Stimulated activated CD8-positive, alpha-beta memory T cell treated with anti-CD3 and anti-CD28 coated beads, Interleukin-4, amount 100 ng/mL, for 4 hours (primary cell): ENCODE results near the gene AGXT2.

Experiments
- DNase-seq, 2 donors: peaks; one replicate each; pipeline ENCODE4 v3.0.0-alpha.2; 2020; ENCODE audit warnings: low read depth in 2 of 2, low spot score in 1 of 2

AGXT2 gene

DNA sequence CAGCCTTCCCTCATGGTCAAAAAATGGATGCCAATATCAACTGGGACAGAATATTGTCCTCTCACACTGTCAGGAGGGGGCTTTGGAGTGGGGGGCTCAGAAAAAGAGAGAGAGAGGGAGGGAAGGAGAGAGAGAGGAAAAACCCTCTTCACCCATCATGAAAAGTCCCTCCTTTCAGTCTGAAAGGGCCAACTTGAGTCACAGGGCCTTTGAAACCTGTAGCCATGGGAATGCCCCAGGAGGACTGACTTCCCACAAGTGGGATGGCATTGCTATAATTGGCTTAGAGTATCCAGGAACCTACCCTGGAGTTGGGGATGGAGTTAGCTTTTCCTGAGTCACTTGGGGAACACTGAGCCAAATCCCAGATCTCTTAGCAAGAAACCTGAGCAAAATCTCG is 77.2 kb downstream of the AGXT2 start:
- no peak for DNase-seq

DNA sequence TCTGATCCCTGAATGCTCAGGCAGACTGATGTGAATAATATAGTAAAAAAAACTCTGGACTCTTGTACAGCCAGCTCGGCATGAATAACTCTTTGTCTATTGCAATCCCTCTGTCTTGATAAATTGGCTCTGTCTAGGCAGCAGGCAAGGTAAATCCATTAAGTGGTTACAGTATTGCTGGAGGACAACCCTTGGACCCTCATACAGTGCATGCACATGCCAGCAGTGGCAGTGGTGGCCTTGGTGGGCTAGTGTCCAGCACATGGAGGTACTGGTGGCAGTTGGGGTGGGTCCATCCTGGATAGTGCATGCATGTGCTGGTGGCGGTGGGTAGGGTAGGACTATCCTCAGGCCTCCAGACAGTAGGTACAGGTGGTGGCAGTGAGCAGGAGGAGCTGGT is 79.5 kb downstream of the AGXT2 start:
- no peak for DNase-seq

DNA sequence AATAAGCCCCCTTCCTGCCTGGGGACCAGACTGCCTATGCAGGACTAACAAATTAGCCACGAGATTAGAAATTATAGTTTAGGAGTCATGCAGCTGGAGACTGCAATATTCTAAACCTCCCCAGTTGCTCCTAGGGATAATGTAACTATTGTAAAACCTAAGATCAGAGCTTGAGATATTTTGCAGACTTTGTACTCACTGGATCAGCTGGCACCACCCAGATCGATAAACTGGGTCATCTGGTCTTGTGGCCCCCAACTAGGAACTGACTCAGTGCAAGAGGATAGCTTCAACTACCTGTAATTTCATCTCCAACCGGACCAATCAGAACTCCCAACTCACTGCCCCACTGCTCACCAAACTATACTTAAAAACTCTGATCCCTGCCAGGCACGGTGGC is 80.2 kb downstream of the AGXT2 start:
- DNase-seq, result no peak

DNA sequence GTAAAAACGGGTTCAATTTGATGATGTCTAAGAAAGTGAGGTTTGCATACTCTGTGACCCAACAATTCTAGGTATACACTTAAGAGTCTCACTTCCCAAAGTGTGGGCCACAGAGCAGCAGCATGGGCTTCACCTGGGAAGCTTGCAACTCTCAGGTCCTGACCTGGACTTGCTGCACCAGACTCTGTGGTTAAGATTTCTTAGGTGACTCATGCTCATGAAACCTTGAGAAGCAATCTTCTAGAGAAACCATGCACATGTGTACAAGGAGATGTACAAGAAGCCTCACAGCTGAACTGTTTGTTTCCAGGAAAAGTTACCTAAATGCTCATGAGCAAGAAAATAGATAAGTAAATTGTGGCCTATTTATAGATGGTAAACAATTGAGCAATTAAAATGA is 88.4 kb downstream of the AGXT2 start:
- no peak for DNase-seq

DNA sequence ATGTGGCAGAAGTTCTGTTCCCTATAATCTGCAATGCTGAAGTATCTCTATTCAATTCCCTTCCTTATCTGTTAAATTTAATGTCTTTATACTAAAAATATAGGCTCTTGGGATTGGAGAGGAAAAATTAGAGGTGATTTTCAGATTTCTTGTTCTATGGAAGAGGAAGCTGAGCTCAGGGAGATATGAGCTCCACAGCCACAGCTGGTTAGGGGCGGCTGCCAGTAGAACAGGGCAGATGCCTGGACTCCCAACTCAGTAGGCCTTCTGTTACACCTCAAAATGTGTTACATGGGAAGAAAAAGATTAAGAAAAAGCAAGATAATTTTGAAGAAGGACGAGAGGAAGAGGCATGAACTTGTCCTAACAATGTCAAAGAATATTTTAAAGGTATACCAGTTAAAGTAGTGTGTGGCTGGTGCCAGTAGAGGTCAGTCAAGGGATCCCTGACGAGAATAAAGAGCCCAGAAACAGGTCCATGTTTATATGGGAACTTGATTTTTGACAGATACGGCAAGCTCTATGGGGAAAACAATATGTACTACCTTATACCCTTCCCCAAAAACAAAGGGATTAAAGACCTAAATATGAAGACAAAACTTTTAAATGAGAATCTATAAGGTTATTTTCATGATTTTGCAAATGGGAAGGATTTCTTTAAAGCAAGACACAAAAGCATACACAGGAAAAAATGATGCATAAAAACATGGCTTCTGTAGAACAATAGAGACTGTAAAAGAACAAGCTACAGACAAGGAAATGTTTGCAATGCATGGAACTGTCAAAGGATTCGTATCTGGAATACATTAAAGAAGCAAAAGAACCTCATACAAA is 89.7 kb downstream of the AGXT2 start:
- DNase-seq, result no peak

DNA sequence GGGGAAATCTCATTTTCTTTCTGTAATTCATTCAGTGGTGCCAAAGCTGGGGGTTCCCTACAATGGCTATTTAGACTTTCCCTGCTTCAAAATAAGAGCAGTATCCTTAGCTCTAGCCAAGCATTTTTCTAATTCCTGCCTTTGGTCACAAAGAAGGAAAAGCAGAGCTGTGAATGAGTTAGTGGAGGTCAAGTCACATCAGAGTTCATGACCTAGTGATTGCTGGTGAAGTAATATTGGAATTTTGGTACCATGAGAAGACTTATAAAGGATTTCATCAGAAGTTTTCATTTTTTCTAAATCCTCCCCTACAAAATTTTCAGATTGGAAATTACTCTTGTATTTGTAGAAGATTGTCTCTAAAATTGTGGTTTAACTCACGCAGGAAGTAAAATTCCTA is 90.4 kb downstream of the AGXT2 start:
- DNase-seq, result no peak
